C4-2B (cell line): Measurements from ENCODE around the gene COL13A1.

Experiments used
- ZFX ChIP-seq: fragments of 450-650 bp; IDR thresholded peaks from 2 replicates; pipeline ENCODE4 v1.6.1; 2017
- TF ChIP-seq, protein P1 (sequence below): fragments of 450-650 bp; conservative IDR thresholded peaks from 2 replicates; pipeline ENCODE4 v1.5.1; 2017; ENCODE audit warnings: mild to moderate bottlenecking

DNA sequence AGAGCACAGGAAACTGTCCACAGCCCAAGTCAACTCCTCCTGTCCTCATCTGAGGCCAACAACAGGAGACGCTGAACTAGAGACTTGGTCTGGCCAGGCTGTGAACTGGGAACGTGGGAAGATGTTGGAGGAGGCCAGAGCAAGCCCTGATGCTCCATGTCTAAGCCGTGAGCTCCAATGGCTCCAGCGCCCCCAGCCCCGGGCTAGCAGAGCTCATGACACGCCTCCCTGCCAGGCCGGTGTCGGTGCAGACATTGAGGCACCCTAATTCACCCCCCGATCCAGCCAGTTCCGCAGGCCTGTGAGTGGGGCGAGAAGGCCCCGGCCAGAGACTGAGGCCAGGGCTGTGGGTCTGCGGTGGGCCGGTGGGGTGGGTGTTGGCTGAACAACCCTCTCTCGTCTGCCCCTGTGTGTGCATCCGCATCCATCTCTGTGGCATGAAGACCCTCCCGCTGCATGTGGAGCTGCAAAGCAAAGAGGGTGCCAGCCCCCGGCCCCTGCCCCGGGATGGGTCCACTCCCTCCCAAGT is 141.7 kb downstream of the COL13A1 start:
- TF ChIP-seq, protein P1, sequence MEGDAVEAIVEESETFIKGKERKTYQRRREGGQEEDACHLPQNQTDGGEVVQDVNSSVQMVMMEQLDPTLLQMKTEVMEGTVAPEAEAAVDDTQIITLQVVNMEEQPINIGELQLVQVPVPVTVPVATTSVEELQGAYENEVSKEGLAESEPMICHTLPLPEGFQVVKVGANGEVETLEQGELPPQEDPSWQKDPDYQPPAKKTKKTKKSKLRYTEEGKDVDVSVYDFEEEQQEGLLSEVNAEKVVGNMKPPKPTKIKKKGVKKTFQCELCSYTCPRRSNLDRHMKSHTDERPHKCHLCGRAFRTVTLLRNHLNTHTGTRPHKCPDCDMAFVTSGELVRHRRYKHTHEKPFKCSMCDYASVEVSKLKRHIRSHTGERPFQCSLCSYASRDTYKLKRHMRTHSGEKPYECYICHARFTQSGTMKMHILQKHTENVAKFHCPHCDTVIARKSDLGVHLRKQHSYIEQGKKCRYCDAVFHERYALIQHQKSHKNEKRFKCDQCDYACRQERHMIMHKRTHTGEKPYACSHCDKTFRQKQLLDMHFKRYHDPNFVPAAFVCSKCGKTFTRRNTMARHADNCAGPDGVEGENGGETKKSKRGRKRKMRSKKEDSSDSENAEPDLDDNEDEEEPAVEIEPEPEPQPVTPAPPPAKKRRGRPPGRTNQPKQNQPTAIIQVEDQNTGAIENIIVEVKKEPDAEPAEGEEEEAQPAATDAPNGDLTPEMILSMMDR: no peak
- TF ChIP-seq ZFX: no peak
